LNCaP clone FGC (cell line): ENCODE data around the gene MAGI2.

Experiments used
- DNase-seq: peaks from one replicate; pipeline ENCODE4 v3.0.0-alpha.2; 2011; ENCODE audit warnings: low read depth
- H3K4me3 ChIP-seq: 2 replicates; pipeline ENCODE4 v1.5.1; 2011; ENCODE audit warnings: mild to moderate bottlenecking, low read depth, low read length, control low read depth
- TF ChIP-seq, protein P1 (sequence below): IDR thresholded peaks from 2 replicates; pipeline ENCODE4 v1.5.1; 2012; ENCODE audit warnings: mild to moderate bottlenecking; ENCODE audit not compliant: control insufficient read depth, insufficient read depth; ENCODE audit errors: extremely low read depth

The MAGI2 gene

DNA sequence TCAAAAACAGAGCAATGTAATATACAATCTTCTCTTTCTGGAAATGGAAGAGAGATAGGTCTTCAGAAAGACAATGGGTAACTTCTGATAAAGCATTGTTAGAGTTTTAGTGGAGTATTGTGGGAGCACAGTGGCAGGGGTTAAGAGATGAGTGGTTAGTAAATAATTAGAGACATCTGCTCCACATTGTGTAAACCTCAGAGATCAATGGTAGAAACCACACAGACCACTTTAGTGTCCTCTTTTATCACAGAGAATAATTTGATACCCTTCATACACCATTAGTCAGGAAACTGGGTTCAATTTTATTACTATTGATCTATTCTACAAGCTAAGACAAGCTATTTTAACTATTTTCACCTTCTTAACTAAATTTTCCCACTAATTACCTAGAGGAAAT is 35.9 kb upstream of the MAGI2 start:
- no peak overlapping the region for H3K4me3 ChIP-seq
- TF ChIP-seq, protein P1, sequence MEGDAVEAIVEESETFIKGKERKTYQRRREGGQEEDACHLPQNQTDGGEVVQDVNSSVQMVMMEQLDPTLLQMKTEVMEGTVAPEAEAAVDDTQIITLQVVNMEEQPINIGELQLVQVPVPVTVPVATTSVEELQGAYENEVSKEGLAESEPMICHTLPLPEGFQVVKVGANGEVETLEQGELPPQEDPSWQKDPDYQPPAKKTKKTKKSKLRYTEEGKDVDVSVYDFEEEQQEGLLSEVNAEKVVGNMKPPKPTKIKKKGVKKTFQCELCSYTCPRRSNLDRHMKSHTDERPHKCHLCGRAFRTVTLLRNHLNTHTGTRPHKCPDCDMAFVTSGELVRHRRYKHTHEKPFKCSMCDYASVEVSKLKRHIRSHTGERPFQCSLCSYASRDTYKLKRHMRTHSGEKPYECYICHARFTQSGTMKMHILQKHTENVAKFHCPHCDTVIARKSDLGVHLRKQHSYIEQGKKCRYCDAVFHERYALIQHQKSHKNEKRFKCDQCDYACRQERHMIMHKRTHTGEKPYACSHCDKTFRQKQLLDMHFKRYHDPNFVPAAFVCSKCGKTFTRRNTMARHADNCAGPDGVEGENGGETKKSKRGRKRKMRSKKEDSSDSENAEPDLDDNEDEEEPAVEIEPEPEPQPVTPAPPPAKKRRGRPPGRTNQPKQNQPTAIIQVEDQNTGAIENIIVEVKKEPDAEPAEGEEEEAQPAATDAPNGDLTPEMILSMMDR: no peak
- DNase-seq: no peak

DNA sequence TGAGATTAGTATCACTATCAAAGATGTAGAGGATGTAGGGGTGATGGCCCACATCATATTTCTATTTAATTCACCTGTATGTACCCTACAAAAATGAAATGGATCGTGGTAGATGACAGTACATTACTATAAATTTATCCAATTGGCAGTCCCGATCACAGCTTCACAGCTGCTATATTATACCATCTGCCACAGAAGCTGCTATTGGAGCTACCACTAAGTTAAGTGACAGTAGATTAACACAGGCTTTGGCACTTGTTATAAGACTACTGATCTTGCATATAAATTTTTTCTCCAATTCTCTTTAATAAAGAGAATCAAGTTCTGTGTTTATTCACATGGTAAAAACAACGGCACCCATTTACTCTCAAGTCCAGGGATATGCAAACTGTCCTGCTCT is 24.9 kb upstream of the MAGI2 start:
- DNase-seq: no peak
- TF ChIP-seq, protein P1: no peak
- H3K4me3 ChIP-seq: no peak overlapping the region

DNA sequence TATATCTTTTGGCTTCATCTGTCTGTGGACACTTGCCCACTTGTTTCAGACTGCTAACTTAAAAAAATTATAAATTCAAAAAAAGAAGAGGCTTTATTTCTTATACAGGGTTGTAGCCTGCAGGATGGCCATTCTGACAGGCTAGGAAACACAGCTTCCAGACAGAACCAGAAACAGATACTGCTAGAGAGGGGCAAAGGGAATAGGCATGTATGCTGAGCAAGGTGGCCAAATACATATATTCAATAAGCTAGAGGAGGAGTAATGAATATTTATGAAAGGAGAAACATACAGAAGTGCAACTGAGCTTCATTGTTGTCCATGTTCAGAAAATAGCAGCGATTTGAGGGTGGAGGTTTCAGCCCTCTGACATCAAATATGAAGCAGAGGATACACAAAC is 22.0 kb upstream of the MAGI2 start:
- no peak for DNase-seq
- TF ChIP-seq, protein P1: no peak
- no peak overlapping the region for H3K4me3 ChIP-seq

DNA sequence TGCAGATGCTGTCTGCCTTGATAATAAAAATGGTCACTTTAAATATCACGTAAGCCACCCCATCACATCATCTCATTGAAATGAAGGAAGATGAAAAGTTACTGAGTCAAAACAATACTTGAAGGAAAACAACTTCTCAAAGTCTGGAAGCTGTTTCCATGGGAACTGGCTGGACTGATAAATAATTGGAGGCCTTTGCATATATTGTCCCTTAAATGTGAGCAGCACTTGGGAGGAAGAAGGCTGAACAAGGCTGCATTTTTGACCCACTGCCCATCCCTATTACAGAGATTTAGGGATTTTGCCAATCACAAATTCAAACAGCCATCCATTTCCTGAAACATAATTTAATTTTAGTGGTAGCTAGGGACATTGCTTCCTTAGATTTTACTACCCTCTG is 18.2 kb upstream of the MAGI2 start:
- DNase-seq: no peak
- no peak overlapping the region for H3K4me3 ChIP-seq
- TF ChIP-seq, protein P1: no peak

DNA sequence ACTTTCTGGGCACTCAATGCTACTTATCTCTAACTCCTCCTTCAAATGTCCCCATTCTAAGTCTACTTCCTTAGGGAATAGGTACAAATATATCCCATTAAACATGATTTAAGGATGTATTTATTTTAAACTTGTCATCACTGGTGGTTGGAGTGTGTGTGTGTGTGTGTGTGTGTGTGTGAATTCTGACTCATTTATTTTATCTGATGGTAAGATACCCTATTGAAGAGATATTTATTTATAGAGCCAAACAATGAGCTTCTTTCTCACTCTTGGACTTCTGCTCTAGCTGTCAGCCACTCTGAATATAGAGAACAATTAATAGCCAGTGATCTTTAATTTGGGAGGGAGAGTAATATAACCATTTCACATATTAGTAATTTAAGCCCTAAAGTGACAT is 17.8 kb upstream of the MAGI2 start:
- TF ChIP-seq, protein P1: no peak
- H3K4me3 ChIP-seq: no peak overlapping the region
- DNase-seq: no peak

DNA sequence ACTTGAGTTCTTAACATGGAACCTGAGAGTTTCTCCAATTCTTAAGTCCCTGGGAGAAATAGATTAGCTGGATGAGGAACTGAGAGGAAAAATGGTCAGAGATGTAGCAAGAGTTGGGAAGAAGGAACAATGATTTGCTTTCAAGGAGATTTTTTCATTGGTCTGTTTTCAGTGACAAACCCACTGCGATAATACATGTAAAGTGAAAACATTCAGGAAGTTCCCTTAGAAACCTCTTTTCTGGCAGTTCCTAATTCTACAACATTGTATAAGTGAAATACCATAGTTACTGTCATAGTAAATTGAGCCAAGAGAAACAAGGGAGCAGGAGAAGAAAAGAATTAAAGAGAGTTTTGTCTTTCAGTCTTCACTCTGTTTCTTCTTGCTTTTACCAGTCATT is 12.1 kb upstream of the MAGI2 start:
- no peak for DNase-seq
- TF ChIP-seq, protein P1: no peak

DNA sequence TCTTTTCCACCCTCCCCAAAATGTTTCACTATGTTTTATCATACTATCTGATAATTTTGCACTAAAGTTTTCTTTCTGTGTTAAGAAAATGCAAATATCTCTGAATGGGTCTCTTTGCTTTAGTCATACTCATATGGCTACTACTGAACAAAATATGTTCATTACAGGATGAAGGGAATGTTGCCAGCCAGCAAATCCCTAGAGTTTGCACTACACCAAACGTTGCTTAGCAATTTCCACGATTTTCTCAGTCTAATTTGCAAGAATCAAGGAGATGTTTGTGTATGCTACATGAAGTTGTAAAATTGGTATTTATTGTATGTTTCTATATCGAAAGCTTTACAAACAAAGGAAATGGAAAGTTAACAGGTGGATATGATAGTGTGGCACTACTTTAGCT is 10.6 kb upstream of the MAGI2 start:
- TF ChIP-seq, protein P1: no peak
- H3K4me3 ChIP-seq: no peak overlapping the region
- DNase-seq: no peak

More for the DNA sequence above, 12.1 kb upstream of the MAGI2 start:
- H3K4me3 ChIP-seq: no peak overlapping the region
